ENCODE results near the gene KCNK13.
A peak's percentile ranks its signal among the peaks of the same experiment; 100 is the strongest.

The KCNK13 gene

GRCh38 chr14:90137807-90138206, 76.0 kb downstream of the KCNK13 start:
- peak; percentile 11 for DNase-seq

GRCh38 chr14:90139199-90139598, 77.4 kb downstream of the KCNK13 start:
- no peak for DNase-seq

DNA sequence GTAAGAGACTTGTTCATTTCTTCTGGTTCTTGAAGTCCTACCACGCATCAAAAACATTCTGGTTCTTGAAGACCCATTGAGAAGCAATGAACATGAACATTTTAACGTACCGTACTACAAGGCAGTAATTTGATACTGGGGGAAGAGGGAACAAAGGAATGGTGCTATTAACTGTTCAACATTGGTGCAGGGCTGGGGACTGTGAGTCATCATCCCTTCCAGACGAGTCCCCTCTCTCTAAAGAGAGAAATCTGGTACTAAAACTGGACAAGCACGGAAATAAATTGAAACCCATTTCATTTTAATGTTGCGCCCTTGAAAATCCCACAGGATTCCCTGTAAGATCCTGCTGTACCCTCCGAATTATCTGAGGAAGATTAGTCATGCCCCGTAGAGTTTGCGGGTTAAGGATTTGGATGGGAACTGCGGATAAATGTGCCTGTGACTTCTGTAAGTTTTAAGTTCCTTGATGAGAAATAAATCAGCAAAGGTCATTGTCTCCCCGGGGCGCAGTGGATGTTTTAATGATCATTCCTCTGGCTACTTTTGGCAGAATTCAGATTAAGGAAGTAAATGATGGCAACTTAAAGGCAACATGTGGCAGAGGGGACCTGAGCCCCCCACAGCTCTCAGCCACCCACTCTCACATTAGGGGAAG, 78.6 kb downstream of the KCNK13 start:
- no peak for DNase-seq

GRCh38 chr14:90140956-90141316, 79.1 kb downstream of the KCNK13 start:
- peak; percentile 11 for DNase-seq

GRCh38 chr14:90153429-90153828, 91.6 kb downstream of the KCNK13 start:
- no peak for DNase-seq

DNA sequence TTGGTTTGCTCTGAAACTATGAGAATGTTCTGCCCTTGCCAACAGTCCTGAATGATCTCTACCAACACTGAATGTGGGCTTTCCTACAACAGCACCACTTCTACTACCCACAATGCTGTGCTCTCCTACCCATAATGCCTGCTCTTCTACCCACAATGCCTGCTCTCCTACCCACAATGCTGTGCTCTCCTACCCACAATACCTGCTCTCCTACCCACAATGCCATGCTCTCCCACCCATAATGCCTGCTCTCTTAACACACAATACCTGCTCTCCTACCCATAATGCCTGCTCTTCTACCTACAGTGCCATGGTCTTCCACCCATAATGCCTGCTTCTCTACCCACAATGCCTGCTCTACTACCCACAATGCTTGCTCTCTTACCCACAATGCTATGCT, 92.3 kb downstream of the KCNK13 start:
- no peak for DNase-seq

- no peak for DNase-seq
Observed at GRCh38 chr14:90159146-90159545, 97.4 kb downstream of the KCNK13 start.

DNA sequence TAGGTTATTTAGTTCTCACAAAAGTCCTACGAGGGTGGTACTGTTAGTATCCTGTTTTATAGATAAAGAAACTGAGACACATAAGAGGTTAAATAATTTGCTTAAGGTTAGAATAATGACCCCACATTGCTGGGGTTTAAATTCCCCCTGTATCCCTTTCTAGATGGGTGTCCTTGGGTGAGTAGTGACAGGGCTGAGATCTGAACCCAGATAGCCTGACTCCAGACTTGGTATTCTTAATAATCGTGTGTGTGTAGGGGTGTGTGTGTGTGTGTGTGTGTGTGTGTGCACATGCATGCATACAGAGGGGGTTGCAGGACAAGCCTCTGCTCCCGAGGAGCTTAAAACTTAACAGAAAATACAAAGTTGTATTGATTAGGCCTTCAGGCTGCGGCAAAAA, 97.9 kb downstream of the KCNK13 start:
- no peak for DNase-seq

GRCh38 chr14:90161129-90161528, 99.3 kb downstream of the KCNK13 start:
- no peak for DNase-seq

DNA sequence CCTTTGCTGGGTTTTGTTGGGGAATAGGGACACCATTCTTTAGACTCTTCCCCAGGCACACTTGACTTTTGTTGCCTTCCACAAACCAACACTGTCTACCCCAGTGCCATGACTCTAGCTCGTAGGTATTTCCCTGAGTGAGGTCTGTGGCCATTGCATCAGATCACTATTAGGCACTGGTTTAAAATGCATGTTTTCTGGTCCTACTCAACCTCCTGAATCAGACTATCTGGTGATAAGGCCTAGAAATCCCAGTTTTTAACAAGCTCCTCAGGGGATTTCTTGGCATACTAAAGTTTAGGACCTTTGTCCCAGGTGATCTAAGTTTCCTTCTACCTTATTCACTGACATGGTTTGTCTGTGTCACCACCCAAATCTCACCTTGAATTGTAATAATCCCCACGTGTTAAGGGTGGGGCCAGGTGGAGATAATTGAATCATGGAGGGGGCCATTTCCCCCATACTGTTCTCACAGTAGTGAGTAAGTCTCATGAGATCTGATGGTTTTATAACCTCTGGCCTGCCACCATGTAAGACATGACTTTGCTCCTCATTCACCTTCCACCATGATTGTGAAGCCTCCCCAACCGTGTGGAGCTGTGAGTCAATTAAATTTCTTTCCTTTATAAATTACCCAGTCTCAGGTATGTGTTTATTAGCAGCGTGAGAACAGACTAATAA, 106.8 kb downstream of the KCNK13 start:
- no peak for DNase-seq

- DNase-seq = no peak
Observed at GRCh38 chr14:90175631-90176030, 113.8 kb downstream of the KCNK13 start.

GRCh38 chr14:90177539-90178189, 115.9 kb downstream of the KCNK13 start:
- DNase-seq = no peak

DNA sequence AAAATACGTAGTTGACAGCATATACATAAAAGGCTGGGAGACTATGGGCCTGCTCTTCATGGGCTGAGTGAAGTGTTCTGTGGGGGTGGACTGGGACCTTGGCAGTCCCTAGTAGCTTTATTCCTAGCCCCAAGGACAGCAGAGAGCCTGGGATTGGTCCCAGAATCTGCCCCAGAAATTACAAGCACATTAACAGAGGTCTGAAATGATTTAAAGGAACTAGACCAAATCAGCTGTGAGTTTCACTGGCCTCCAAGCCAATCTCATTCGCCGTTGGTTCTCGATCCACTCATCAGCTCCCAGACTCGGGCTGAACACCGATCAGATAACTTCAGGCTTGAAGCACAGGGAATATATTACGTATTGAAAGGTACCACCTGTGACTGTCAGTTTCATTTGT, 117.6 kb downstream of the KCNK13 start:
- DNase-seq = no peak

DNA sequence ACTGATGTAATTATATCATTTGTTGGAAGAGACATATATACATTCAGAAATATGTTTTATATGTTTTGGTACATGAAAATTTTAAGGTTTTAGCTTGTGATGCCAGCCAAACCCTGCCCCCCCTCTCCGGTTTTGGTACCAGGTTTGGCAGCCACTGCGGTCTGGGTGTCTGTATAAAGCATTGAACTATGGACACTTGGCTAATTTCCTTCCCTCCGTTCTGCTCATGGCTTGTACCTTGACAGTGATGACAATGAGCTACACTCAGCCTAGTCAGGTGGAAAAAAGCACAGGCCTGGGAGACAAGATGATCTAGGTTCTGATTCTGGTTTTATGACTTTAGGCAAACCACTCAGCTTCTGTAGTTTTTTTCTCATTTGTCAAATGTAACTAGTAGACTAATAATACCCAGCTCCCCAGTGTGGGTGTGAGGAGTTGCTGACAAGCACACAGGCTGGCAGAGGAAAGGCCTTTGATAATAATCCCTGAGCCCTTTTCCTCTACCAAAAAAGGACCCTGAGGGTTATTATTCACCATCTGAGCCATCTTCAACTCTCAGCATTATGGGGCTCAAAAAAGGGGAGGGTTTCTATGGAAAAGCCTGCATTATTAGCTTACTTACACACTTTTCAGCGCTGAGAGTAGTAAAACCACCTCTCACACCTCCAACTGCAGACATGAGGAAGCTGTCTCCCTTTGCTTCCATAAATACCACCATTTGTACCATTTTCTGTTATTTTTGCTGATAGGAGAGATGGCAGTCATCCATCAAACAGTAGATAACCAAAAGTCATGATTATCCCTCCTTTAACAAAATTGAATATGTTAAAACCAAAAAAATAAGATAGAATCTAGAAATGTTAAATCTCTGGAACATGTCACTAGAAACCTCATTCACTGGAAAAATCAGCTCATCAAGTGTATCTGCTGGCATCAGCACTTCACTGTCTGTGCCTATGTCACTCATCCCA, 118.3 kb downstream of the KCNK13 start:
- DNase-seq = peak; percentile 32

- DNase-seq = no peak
Observed at GRCh38 chr14:90184094-90184493, 122.3 kb downstream of the KCNK13 start.

GRCh38 chr14:90184571-90185266, 122.9 kb downstream of the KCNK13 start:
- no peak for DNase-seq

DNA sequence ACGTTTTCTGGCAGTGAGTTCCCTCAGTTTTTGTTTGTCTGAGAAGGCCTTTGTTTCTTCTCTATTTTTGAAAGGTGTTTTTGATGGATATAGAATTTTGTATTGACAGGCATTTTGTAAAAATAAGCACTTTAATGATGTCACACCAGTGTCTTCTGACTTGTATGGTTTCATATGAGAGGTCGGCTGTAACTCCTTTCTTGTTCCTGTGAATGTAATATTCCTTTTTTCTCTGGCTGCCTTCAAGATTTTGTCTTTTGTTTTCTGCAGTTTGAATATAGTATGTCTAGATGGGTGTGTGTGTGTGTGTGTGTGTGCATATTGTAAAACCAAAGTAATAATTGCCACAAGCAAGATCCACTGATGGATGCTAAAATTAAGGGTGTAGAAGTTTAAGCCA, 126.8 kb downstream of the KCNK13 start:
- no peak for DNase-seq

GRCh38 chr14:90191154-90191553, 129.4 kb downstream of the KCNK13 start:
- DNase-seq = no peak

DNA sequence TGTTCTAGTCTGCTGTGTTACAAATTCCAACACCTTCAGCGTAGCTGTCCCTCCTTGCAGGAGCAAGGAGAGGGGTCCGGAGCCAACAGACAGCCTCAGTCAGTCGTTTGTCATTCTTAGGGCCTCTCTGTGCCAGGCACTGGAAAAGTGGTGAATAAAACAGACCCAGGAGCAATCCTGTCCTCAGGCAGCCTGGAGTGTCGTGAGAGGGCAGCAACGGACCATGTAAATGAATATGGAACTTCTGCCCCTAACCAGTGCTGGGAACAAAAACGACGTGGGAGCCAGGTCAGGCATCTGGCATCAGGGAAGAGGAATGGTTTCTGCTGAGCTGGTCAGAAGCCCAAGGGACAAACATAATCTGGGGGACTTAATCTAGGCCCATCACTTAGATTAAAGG, 129.8 kb downstream of the KCNK13 start:
- DNase-seq = no peak

DNA sequence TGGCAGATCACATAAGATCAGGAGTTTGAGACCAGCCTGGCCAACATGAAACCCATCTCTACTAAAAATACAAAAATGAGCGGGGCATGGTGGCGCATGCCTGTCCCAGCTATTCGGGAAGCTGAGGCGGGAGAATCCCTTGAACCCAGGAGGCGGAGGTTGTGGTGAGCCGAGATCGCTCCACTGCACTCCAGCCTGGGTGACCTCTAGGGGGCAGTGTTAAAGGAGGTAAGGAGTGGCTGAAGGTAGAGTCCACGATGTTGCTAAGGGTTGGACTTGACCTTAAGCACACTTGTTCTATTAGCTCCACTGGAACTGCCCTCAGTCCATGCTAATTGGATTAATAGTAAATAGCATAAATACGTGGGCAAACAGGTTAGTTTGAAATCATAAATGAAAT, 132.1 kb downstream of the KCNK13 start:
- DNase-seq = no peak

GRCh38 chr14:90194706-90195105, 132.9 kb downstream of the KCNK13 start:
- no peak for DNase-seq

- no peak for DNase-seq
Observed at GRCh38 chr14:90198541-90199060, 136.8 kb downstream of the KCNK13 start.

All from eye (tissue), 1 donor.